NT2/D1 (cell line): ENCODE measurements around the gene DYNLRB1.
"Not testable (repeated sequence)": the region's sequence is repeated elsewhere in the genome, so short reads cannot be mapped to it uniquely, and the experiment has no call there.

Experiments used
- DNase-seq: peaks from one replicate; pipeline ENCODE4 v3.0.0-alpha.2; 2011; ENCODE audit warnings: low read depth, low spot score
- H3K27me3 ChIP-seq: 2 replicates; pipeline ENCODE4 v1.6.0; 2011; ENCODE audit warnings: mild to moderate bottlenecking; ENCODE audit not compliant: insufficient read length, insufficient read depth
- H3K36me3 ChIP-seq: 2 replicates; pipeline ENCODE4 v1.6.1; 2011; ENCODE audit warnings: mild to moderate bottlenecking, low read length, mixed read lengths; ENCODE audit not compliant: insufficient read depth, insufficient read length
- H3K4me1 ChIP-seq: 2 replicates; pipeline ENCODE4 v1.5.1; 2011; ENCODE audit not compliant: insufficient read depth, insufficient read length
- H3K4me3 ChIP-seq: 2 replicates; pipeline ENCODE4 v1.5.1; 2011; ENCODE audit warnings: low read depth; ENCODE audit not compliant: insufficient read length
- H3K9ac ChIP-seq: 2 replicates; pipeline ENCODE4 v1.6.0; 2011; ENCODE audit warnings: low read depth; ENCODE audit not compliant: insufficient read length
- H3K9me3 ChIP-seq: 2 replicates; pipeline ENCODE4 v1.5.1; 2011; ENCODE audit warnings: mild to moderate bottlenecking, low read length; ENCODE audit not compliant: insufficient read depth
- SUZ12 ChIP-seq: IDR thresholded peaks from 2 replicates; pipeline ENCODE4 v1.6.1; 2011; ENCODE audit not compliant: insufficient read length, insufficient read depth; ENCODE audit errors: extremely low read depth
- YY1 ChIP-seq: IDR thresholded peaks from 2 replicates; pipeline ENCODE4 v1.6.1; 2011; ENCODE audit not compliant: insufficient read length, insufficient read depth
- ZNF274 ChIP-seq: IDR thresholded peaks from 2 replicates; pipeline ENCODE4 v1.6.1; 2011; ENCODE audit warnings: mild to moderate bottlenecking, low read depth, low read length

The DYNLRB1 gene

GRCh38 chr20:34485068-34485634 is 31.1 kb upstream of the DYNLRB1 start:
- Histone ChIP-seq H3K4me3 (no peak overlapping the region), H3K9me3 (0 out of 2 replicates have a peak, but pooled peaks cover 5% of the 10 kb centered on the region), H3K9ac (no peak overlapping the region), H3K36me3 (peaks cover 73% of the 10 kb centered on the region), H3K4me1 (no peaks in the 10 kb centered on the region), H3K27me3 (no peaks in the 10 kb centered on the region)
- DNase-seq = no peak
- TF ChIP-seq ZNF274 (no peak), YY1 (no peak), SUZ12 (no peak)

GRCh38 chr20:34491226-34491931 is 24.8 kb upstream of the DYNLRB1 start:
- Histone ChIP-seq H3K9me3 (no peaks in the 10 kb centered on the region), H3K4me1 (no peaks in the 10 kb centered on the region), H3K4me3 (no peak overlapping the region), H3K36me3 (peaks cover 66% of the 10 kb centered on the region), H3K9ac (no peak overlapping the region), H3K27me3 (no peaks in the 10 kb centered on the region)
- no peak for DNase-seq
- no peak for TF ChIP-seq YY1
- TF ChIP-seq SUZ12 = no peak
- TF ChIP-seq ZNF274 = no peak

- H3K27me3 ChIP-seq = no peaks in the 10 kb centered on the region
- no peak overlapping the region for H3K9ac ChIP-seq
- peaks cover 63% of the 10 kb centered on the region for H3K36me3 ChIP-seq
- TF ChIP-seq SUZ12 (no peak), YY1 (no peak), ZNF274 (no peak)
- no peaks in the 10 kb centered on the region for H3K4me1 ChIP-seq
- H3K9me3 ChIP-seq = no peaks in the 10 kb centered on the region
- no peak for DNase-seq
- H3K4me3 ChIP-seq = no peak overlapping the region
Measured at GRCh38 chr20:34491932-34492509, 24.2 kb upstream of the DYNLRB1 start.

- peaks cover 57% of the 10 kb centered on the region for H3K36me3 ChIP-seq
- no peaks in the 10 kb centered on the region for H3K9me3 ChIP-seq
- H3K4me1 ChIP-seq = no peaks in the 10 kb centered on the region
- DNase-seq = no peak
- no peak overlapping the region for H3K4me3 ChIP-seq
- no peak for TF ChIP-seq ZNF274
- TF ChIP-seq YY1 = no peak
- TF ChIP-seq SUZ12 = no peak
- H3K27me3 ChIP-seq = no peaks in the 10 kb centered on the region
- no peak overlapping the region for H3K9ac ChIP-seq
Measured at GRCh38 chr20:34493646-34494045, 22.6 kb upstream of the DYNLRB1 start.

GRCh38 chr20:34495307-34495706 is 20.9 kb upstream of the DYNLRB1 start:
- Histone ChIP-seq H3K9me3 (peaks cover 1% of the 10 kb centered on the region; the same call in 1 of the 2 replicates), H3K27me3 (no peaks in the 10 kb centered on the region), H3K4me1 (no peaks in the 10 kb centered on the region), H3K9ac (no peak overlapping the region), H3K36me3 (peaks cover 40% of the 10 kb centered on the region), H3K4me3 (no peak overlapping the region)
- no peak for TF ChIP-seq YY1
- TF ChIP-seq SUZ12 = no peak
- no peak for TF ChIP-seq ZNF274
- DNase-seq = no peak

- Histone ChIP-seq H3K4me1 (no peaks in the 10 kb centered on the region), H3K27me3 (no peaks in the 10 kb centered on the region), H3K36me3 (peaks cover 35% of the 10 kb centered on the region), H3K4me3 (no peak overlapping the region), H3K9ac (no peak overlapping the region), H3K9me3 (peaks cover 7% of the 10 kb centered on the region)
- no peak for TF ChIP-seq SUZ12
- no peak for TF ChIP-seq ZNF274
- DNase-seq = no peak
Measured at GRCh38 chr20:34495916-34496315, 20.3 kb upstream of the DYNLRB1 start.

- H3K27me3 ChIP-seq, DNase-seq, H3K4me1 ChIP-seq, H3K9ac ChIP-seq, H3K4me3 ChIP-seq, H3K9me3 ChIP-seq: not testable (repeated sequence)
- H3K36me3 ChIP-seq = peaks cover 25% of the 10 kb centered on the region
Measured at GRCh38 chr20:34497596-34497995, 18.6 kb upstream of the DYNLRB1 start.
